Superior temporal gyrus (tissue), 1 donor: Measurements from ENCODE around the gene RNF123.

Source experiments
- DNase-seq: peaks from one replicate; pipeline ENCODE4 v3.0.0-alpha.2; 2016; ENCODE audit errors: extremely low spot score

The RNF123 gene

DNA sequence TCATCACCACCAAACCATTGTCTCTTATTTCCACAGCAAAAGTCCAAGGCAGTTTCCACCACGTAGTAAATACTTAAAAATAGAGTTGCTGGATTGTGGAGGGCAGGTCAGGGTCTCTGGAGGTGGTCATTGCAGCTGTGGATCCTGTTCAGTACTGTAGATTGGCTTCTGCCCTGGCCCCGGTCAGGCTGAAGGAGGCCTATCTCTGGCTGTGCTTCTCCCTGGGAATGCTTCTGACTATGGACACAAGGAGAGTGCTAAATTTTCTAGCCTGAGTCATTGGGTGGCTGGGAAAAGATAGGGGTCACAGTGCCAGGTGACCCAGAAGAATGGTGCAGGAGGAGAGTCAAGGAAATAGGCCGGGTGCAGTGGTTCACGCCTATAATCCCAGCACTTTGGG, 60.7 kb downstream of the RNF123 start:
- DNase-seq = no peak

DNA sequence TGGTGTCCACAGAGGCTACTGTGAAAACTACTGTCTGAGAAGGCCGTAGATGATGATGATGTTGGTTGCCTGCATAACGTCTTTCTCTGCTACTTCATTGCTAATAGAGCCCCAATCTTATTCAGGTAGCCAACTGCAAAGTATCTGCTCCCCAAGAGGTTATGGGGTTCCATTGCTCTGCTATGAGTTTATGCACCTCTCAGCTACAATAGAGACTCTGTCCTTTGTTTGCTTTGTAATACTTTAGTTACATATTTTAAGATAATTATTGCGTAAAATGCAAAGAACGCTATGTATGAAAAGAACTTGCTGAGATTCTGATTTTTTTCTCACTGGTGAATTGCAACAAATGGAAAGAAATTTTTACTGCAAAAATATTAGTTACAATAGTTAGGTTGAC, 62.1 kb downstream of the RNF123 start:
- DNase-seq = no peak

DNA sequence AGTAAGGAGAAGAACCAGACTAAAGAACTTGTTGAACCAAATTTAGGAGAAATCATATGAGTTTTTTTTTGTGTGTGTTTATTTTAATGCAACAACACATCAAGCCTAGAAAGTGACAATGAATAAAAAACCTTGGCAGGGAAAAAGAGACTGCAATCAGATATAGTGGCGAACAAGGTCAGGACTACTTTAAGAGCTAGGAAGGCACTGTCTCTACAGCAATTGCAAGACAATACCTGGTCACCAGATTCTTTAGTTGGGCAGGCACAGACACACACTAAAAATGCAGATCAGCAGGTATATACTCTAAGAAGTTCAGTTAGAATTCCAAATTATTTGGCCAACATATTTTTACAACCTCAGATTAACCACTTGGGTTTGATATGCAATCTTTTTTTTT, 65.2 kb downstream of the RNF123 start:
- no peak for DNase-seq

DNA sequence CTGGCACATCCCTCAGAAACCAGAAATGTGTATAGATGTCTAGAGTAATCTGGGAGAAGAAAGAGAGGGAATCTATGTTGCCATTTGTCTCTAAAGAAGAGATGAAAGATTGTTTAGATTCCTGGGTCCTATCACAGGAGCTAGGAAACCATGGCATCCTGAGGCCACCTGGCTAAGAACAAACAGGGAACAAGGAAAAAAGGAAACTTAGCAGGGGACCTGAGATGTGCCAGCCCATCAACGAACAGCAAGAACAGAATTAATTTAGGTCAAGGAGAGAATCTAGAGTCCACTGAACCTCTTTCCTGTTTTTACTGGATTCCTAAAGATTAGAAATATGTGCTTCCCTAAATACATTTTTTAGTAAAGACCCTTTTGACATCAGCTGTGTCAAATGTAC, 66.7 kb downstream of the RNF123 start:
- DNase-seq = no peak

DNA sequence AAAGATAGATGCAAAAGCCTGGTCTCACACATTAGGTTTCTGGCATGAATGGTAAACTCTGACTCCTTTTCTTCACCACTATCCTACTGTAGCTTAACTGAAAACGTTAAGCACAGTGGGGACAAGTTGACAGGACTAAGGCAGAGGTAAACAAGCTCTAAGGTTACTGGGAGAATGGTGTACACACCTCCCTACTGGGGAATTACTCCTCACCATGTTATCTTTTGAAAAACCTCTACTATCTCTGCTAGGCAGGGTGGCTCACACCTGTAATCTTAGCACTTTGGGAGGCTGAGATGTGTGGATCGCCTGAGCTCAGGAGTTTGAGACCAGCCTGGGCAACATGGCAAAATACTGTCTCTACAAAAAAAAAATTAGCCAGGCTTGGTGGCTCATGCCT, 67.8 kb downstream of the RNF123 start:
- no peak for DNase-seq

DNA sequence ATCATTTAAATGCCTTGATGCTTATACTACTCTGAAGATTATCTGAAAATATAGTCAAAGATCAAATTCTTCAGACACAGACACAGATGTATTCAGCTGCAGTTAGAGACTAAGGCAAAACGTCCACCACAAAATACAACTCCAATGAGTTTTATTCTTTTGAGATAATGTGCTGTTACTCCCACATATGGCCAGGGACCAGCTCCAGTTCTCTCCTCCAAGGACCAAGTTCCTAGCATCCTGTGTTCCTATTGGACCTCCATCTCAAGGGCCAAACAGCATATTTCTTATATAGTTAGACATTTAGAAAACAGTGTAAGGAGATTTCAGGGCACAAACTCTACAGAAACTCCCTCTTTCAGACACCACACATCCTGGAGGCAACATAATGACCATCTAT, 69.9 kb downstream of the RNF123 start:
- DNase-seq = no peak

DNA sequence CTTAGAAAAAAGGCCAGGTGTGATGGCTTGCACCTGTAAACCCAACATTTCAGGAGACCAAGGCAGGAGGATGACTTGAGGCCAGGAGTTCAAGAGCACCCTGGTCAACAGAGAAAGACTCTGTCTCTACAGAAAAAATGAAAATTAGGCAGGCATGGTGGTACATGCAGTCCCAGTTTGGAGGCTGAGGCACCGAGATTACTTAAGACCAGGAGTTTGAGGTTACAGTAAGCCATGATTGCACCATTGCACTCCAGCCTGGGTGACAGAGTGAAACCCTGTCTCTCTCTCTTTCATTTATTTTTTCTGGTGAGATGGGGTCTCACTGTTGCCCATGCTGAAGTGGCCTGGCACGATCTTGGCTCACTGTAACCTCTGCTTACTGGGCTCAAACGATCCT, 72.3 kb downstream of the RNF123 start:
- no peak for DNase-seq

DNA sequence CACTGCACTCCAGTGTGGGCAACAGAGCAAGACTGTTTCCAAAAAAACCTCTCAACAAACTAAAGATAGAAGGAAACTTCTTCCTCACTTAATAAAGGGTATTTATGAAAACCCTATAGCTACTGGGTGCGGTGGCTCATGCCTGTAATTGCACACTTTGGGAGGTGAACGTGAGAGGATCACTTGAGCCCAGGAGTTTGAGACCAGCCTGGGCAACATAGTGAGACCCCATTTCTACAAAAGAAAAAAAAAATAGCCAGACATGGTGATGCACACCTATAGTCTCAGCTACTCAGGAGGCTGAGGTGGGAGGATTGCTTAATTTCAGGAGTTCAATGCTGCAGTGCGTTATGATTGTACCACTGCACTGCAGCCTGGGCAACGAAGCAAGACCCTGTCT, 74.6 kb downstream of the RNF123 start:
- DNase-seq = no peak

DNA sequence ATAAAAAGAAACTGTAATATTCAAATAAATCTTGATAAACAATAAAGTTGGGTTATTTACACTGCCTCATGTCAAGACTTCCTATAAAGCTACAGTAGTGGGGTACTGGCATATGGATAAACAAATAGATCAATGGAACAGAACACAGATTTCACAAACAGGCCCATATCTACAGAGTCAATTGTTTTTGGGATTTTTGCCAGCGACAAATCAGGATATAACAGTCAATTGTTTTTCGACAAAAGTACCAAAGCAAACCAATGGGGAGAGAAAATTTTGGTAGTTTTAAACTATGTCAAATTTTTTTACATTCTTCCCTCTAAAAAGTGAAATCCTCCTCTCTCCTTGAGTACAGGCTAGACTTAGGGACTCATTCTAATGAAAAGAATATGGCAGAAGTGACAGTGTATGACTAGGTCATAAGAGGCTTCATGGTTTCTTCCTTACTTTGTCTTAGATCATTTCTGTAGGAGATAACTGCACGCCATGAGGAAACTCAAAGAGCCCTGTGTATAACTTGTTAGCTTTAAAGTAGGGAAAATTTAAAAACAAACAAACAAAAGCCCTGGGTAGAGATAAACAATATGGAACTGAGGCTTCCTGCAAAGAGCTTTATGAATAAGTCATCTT, 80.0 kb downstream of the RNF123 start:
- DNase-seq = no peak

DNA sequence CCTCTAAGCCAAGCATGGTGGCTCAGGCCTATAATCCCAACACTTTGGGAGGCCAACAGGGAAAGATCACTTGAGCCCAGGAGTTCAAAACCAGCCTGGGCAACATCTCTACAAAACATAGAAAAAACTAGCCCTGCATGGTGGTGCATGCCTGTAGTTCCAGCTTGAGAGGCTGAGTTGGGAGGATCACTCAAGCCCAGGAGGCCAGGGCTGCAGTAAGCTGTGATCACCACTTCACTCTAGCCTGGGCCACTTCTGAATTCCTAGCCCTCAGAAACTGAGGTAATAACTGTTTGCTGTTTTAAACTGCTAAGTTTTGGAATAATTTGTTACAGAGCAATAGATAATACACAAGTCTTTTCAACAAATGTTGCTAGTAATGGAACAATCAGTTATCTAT, 80.6 kb downstream of the RNF123 start:
- DNase-seq = no peak
